Smooth muscle cell (in vitro differentiated cells): ENCODE results near the gene CENPM. TPM values are rescaled to one million over a fixed set of nuclear protein-coding genes. Genes with fewer than 3 reads are reported as not detected.

Experiments
- DNase-seq: peaks from one replicate; lab custom pipeline; 2025; ENCODE audit not compliant: unreplicated experiment; lab: John Stamatoyannopoulos, UW
- H2AFZ ChIP-seq: fragments of 200-600 bp; sonication (generic); 2 replicates; pipeline ENCODE4 v1.6.0; 2016; ENCODE audit warnings: antibody characterized with exemption, low read depth, mild to moderate bottlenecking
- H3F3A ChIP-seq: fragments of 200-600 bp; sonication (generic); 2 replicates; pipeline ENCODE4 v1.6.0; 2017; ENCODE audit warnings: antibody characterized with exemption, low read depth
- H3K27ac ChIP-seq: fragments of 200-600 bp; sonication (generic); 2 replicates; pipeline ENCODE4 v1.5.1; 2016; ENCODE audit warnings: low read depth, mild to moderate bottlenecking
- H3K27me3 ChIP-seq: fragments of 200-600 bp; sonication (generic); 2 replicates; pipeline ENCODE4 v1.6.1; 2016; ENCODE audit warnings: low read depth, mild to moderate bottlenecking
- H3K36me3 ChIP-seq: fragments of 200-600 bp; sonication (generic); 2 replicates; pipeline ENCODE4 v1.5.1; 2016; ENCODE audit warnings: low read depth
- H3K4me1 ChIP-seq: fragments of 200-600 bp; sonication (generic); 2 replicates; pipeline ENCODE4 v1.5.1; 2016; ENCODE audit warnings: low read depth
- H3K4me2 ChIP-seq: fragments of 200-600 bp; sonication (generic); 2 replicates; pipeline ENCODE4 v1.6.0; 2016; ENCODE audit warnings: mild to moderate bottlenecking
- H3K4me3 ChIP-seq: fragments of 200-600 bp; sonication (generic); 2 replicates; pipeline ENCODE4 v1.5.1; 2016; ENCODE audit warnings: mild to moderate bottlenecking
- H3K79me2 ChIP-seq: fragments of 200-600 bp; sonication (generic); 2 replicates; pipeline ENCODE4 v1.6.0; 2016; ENCODE audit warnings: low read depth, mild to moderate bottlenecking
- H3K9ac ChIP-seq: fragments of 200-600 bp; sonication (generic); 2 replicates; pipeline ENCODE4 v1.6.0; 2016; ENCODE audit warnings: low read depth
- H3K9me3 ChIP-seq: fragments of 200-600 bp; sonication (generic); replicated peaks from 2 replicates; pipeline ENCODE4 v1.5.1; 2016; ENCODE audit warnings: low read depth
- H4K20me1 ChIP-seq: fragments of 200-600 bp; sonication (generic); 2 replicates; pipeline ENCODE4 v1.6.0; 2016; ENCODE audit warnings: low read depth
- WGBS: methylation state at CpG from one replicate; pipeline ENCODE4 v1.1.7; 2016; ENCODE audit warnings: low lambda C conversion rate; 5-methylcytosine and 5-hydroxymethylcytosine counted together
- polyA plus RNA-seq: library from polyadenylated mRNA; unstranded; fragments of >200 nt; fragmentation: Nextera tagmentation; extraction: Ambion mirVana; gene quantifications from 2 replicates; pipeline ENCODE4 v1.2.1, GENCODE V29; 2016
- total RNA-seq: library from RNA; depleted of rRNA; stranded (reverse); fragments of >200 nt; gene quantifications from 2 replicates; pipeline ENCODE4 v1.2.3, GENCODE V29; 2014
- TF ChIP-seq, protein P1 (sequence below): fragments of 200-600 bp; sonication (generic); IDR thresholded peaks from 2 replicates; pipeline ENCODE4 v1.5.1; 2017; ENCODE audit warnings: borderline replicate concordance, mild to moderate bottlenecking, antibody characterized with exemption; ENCODE audit not compliant: insufficient read depth, poor library complexity, severe bottlenecking

Gene CENPM
- total and polyA plus RNA-seq, 2 experiments from 2014 or later, result 5.6 to 16.0 TPM

DNA sequence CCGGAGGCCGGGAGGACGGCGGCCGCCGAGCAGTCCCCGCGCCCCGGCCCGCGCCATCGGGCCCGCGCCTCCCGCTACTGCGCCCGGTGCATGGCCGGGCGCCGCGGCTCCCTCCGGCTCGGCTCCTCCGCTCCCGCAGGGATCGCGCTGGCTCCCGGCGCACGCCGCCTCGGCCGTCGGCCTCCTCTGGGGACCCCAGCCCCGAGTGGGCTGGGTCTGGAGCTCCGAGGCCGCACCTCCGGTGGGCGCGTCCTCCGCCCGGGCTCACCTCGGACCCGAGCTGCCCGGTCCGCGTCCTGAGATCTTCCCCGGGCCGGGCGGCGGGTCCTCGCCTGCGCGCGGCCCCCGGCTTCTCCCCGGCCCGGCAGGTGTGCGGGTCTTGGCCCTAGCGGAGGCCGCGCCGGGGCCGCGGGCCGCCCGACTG lies 32.3 kb downstream of the CENPM start:
- Histone ChIP-seq H3K9ac (no peak overlapping the region), H3K79me2 (no peaks in the 10 kb centered on the region), H3K36me3 (no peaks in the 10 kb centered on the region), H3F3A (no peaks in the 10 kb centered on the region), H2AFZ (no peak overlapping the region), H3K4me1 (peaks cover 11% of the 10 kb centered on the region), H3K4me2 (peak overlapping the region; percentile 86), H3K4me3 (peak overlapping the region; percentile 29), H3K27me3 (peaks cover 84% of the 10 kb centered on the region), H3K27ac (no peak overlapping the region), H4K20me1 (peaks cover 12% of the 10 kb centered on the region), H3K9me3 (no peaks in the 10 kb centered on the region)
- TF ChIP-seq, protein P1, sequence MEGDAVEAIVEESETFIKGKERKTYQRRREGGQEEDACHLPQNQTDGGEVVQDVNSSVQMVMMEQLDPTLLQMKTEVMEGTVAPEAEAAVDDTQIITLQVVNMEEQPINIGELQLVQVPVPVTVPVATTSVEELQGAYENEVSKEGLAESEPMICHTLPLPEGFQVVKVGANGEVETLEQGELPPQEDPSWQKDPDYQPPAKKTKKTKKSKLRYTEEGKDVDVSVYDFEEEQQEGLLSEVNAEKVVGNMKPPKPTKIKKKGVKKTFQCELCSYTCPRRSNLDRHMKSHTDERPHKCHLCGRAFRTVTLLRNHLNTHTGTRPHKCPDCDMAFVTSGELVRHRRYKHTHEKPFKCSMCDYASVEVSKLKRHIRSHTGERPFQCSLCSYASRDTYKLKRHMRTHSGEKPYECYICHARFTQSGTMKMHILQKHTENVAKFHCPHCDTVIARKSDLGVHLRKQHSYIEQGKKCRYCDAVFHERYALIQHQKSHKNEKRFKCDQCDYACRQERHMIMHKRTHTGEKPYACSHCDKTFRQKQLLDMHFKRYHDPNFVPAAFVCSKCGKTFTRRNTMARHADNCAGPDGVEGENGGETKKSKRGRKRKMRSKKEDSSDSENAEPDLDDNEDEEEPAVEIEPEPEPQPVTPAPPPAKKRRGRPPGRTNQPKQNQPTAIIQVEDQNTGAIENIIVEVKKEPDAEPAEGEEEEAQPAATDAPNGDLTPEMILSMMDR, result no peak
- 1% methylated on average over 55 of the region's 67 CpGs for WGBS
- no peak for DNase-seq

DNA sequence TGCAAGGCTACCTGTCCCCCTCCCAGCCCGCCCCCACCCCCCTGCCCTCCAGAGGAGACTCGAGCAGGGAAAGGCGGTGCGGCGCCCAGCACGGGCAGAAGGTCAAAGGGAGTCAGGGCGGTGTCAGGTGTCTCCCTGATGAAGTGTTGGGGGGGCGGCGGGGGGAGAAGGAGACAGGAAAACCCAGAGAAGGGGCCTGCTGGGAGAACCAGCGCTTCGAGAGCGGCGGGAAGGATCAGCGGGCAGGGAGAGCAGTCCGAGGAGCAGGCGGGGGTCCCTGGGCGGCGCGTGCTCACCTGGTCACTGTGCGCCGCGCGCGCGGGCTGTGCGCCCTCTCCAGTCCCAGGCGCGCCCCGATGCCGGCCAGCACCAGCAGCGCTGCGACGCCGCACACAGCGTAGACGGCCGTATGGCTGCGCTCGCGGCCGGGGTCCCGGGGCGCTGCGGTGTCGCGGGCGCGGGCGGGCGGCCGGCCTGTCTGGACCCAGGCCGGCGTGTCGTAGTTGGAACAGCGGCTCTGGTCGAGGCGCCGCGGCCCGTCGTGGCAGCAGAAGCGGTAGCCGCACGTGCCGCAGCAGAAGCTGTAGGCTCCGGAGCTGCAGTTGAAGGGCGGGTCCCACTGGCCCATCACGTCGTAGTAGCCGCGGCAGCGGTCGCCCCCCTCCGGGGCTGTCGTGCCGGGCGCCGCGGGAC lies 33.0 kb downstream of the CENPM start:
- no peaks in the 10 kb centered on the region for H3K9me3 ChIP-seq
- no peaks in the 10 kb centered on the region for H3K79me2 ChIP-seq
- no peaks in the 10 kb centered on the region for H3K36me3 ChIP-seq
- peaks cover 7% of the 10 kb centered on the region for H3K4me1 ChIP-seq
- no peaks in the 10 kb centered on the region for H3F3A ChIP-seq
- no peak overlapping the region for H3K27ac ChIP-seq
- TF ChIP-seq, protein P1, result no peak
- peaks cover 91% of the 10 kb centered on the region for H3K27me3 ChIP-seq
- H4K20me1 ChIP-seq, result peaks cover 19% of the 10 kb centered on the region
- WGBS, result 3% methylated on average over 55 of the region's 79 CpGs
- no peak for DNase-seq
- H3K4me3 ChIP-seq, result no peak overlapping the region
- no peak overlapping the region for H2AFZ ChIP-seq
- no peak overlapping the region for H3K4me2 ChIP-seq
- no peak overlapping the region for H3K9ac ChIP-seq

DNA sequence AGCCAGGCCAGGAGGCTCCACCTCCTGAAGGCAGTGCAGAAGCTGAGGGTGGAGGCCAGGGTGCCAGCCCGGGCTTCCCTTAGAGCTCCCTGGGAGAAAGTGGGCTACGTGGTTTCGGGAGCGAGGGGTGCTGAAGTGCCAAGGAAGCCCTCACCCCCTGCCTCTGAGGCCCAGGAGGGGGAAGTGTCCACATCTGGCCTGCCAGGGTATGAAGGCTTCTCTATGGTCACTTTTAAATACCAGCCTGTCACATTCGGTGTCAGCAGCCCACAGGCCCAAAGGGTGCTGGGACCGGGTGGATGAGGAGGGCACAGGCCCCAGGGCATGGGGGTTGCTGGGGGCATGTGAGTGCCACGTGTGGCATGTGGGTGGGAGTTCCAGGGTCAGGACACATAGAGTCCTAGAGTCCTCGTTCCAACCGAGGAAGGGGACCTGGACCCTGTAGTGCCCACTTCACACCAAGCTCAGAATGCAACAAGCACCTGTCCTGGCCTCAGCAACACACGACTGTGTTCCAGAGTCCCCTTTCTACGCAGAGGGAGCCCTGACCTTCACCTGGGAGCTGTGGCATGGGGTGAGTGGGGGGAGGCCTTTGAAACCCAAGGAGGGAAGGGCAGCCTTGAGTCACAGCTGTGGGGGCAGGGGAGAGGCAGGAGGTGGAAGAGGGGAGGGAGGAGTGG lies 33.8 kb downstream of the CENPM start:
- Histone ChIP-seq H3K36me3 (no peaks in the 10 kb centered on the region), H3F3A (no peaks in the 10 kb centered on the region), H3K9me3 (no peaks in the 10 kb centered on the region), H2AFZ (no peak overlapping the region), H3K9ac (no peak overlapping the region), H3K27me3 (peaks cover 94% of the 10 kb centered on the region), H3K4me2 (no peak overlapping the region), H3K4me3 (no peak overlapping the region), H3K27ac (no peak overlapping the region), H4K20me1 (peaks cover 27% of the 10 kb centered on the region), H3K79me2 (no peaks in the 10 kb centered on the region), H3K4me1 (peaks cover 7% of the 10 kb centered on the region)
- DNase-seq, result no peak
- 72% methylated on average over 11 of the region's 11 CpGs for WGBS
- TF ChIP-seq, protein P1, result no peak
